Hair follicle dermal papilla cell (primary cell): ENCODE results near the gene ZMYM1. TPM values are rescaled to one million over a fixed set of nuclear protein-coding genes. Genes with fewer than 3 reads are reported as not detected.

Experiments
- total RNA-seq: library from RNA; depleted of rRNA; stranded (reverse); fragments of >200 nt; gene quantifications from 2 replicates; pipeline ENCODE4 v1.2.3, GENCODE V29; 2012

Gene ZMYM1
- total RNA-seq = 13.5 and 26.0 TPM in 2 replicates

GRCh38 chr1:35079003-35079930, at the start of gene ZMYM1:
Gene ZMYM1 (plus strand): TSS chr1:35079385. CDS start chr1:35093988, 14,603 bp downstream.

Other genes with a start within 250 kb of the ZMYM1 start
- gene SMIM12, start 219.6 kb upstream of the ZMYM1 start, total RNA-seq = 26.0 and 26.2 TPM in 2 replicates
- under 0.01 TPM in 1 of 2 replicates, not detected in the other for gene DLGAP3, start 149.7 kb upstream of the ZMYM1 start, total RNA-seq
- 24.2 and 27.8 TPM in 2 replicates for gene TMEM35B, start 94.0 kb upstream of the ZMYM1 start, total RNA-seq
- gene ZMYM6, start 47.4 kb upstream of the ZMYM1 start, total RNA-seq = 19.7 and 23.0 TPM in 2 replicates
- gene SFPQ, start 113.8 kb downstream of the ZMYM1 start, total RNA-seq = 149 and 188 TPM in 2 replicates
- gene ZMYM4, start 189.3 kb downstream of the ZMYM1 start, total RNA-seq = 48.9 and 70.7 TPM in 2 replicates